Astrocyte of the spinal cord (primary cell): ENCODE data around the gene SPATA3.

Experiments
- DNase-seq: peaks from one replicate; pipeline ENCODE4 v3.0.0; 2011; ENCODE audit warnings: low read depth, low spot score
- H3K4me3 ChIP-seq: 2 replicates; pipeline ENCODE4 v1.5.1; 2011; ENCODE audit warnings: low read depth, mild to moderate bottlenecking, low read length, moderate library complexity
- in situ Hi-C: cut with HindIII; loops from 2 replicates; pipeline ENCODE4 v1.10.0; 2017; ENCODE audit warnings: low sequenced_read_pairs
- TF ChIP-seq, protein P1 (sequence below): IDR thresholded peaks from 2 replicates; pipeline ENCODE4 v1.5.1; 2012; ENCODE audit warnings: low read depth, mild to moderate bottlenecking, low read length, inconsistent platforms

The SPATA3 gene

DNA sequence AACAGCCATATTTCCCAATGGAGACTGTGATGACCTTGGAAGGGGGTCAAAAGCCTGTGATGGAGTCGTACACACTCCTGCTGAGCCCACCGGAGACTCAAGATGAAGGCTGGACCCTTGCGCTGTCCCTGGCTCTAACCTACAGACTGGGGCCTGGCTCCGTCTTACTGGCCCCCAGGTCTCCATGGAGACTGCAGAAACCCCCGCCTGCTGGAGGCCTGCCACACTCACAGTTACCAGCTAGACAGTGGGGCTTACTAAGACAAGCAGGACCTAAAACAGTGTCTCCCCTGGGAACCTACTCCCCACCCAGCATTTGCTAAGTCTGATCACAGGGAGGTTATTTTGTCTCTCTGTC lies 51.0 kb downstream of the SPATA3 start:
- in situ Hi-C loops, result no loop called here
- H3K4me3 ChIP-seq, result no peak overlapping the region
- DNase-seq, result no peak
- TF ChIP-seq, protein P1, sequence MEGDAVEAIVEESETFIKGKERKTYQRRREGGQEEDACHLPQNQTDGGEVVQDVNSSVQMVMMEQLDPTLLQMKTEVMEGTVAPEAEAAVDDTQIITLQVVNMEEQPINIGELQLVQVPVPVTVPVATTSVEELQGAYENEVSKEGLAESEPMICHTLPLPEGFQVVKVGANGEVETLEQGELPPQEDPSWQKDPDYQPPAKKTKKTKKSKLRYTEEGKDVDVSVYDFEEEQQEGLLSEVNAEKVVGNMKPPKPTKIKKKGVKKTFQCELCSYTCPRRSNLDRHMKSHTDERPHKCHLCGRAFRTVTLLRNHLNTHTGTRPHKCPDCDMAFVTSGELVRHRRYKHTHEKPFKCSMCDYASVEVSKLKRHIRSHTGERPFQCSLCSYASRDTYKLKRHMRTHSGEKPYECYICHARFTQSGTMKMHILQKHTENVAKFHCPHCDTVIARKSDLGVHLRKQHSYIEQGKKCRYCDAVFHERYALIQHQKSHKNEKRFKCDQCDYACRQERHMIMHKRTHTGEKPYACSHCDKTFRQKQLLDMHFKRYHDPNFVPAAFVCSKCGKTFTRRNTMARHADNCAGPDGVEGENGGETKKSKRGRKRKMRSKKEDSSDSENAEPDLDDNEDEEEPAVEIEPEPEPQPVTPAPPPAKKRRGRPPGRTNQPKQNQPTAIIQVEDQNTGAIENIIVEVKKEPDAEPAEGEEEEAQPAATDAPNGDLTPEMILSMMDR, result no peak

DNA sequence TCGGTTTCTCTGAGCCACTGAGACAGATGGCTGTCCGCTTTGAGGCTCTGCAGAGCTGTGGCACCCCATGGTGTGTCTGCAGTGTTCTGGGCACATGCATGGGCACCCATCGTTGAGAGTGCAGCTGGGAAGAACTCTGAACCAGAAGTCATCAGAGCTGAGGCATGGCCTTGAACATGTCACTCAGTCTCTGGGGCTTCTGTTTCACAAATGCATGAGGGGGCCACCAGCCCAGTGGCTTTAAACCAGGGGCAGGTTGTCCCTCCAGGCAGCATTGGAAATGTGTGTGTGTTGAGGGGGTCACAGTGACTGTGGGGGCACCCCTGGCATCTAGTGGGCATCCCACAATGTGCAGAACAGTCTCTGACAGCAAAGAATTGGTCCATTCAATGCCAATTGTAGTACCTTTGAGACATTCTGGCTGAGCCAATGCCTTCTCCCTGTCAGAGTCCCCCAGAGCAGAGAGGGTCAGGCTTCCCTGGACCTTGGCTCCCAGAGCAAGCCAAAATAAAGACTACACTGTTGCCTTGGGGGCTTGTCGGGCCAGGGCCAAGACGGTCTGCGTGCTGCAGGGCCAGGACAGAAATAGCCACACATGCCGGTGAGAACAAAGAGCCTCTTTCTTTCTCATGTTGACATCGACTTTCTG lies 51.5 kb downstream of the SPATA3 start:
- H3K4me3 ChIP-seq, result no peak overlapping the region
- DNase-seq, result no peak
- in situ Hi-C loops, result no loop called here
- TF ChIP-seq, protein P1, result no peak

DNA sequence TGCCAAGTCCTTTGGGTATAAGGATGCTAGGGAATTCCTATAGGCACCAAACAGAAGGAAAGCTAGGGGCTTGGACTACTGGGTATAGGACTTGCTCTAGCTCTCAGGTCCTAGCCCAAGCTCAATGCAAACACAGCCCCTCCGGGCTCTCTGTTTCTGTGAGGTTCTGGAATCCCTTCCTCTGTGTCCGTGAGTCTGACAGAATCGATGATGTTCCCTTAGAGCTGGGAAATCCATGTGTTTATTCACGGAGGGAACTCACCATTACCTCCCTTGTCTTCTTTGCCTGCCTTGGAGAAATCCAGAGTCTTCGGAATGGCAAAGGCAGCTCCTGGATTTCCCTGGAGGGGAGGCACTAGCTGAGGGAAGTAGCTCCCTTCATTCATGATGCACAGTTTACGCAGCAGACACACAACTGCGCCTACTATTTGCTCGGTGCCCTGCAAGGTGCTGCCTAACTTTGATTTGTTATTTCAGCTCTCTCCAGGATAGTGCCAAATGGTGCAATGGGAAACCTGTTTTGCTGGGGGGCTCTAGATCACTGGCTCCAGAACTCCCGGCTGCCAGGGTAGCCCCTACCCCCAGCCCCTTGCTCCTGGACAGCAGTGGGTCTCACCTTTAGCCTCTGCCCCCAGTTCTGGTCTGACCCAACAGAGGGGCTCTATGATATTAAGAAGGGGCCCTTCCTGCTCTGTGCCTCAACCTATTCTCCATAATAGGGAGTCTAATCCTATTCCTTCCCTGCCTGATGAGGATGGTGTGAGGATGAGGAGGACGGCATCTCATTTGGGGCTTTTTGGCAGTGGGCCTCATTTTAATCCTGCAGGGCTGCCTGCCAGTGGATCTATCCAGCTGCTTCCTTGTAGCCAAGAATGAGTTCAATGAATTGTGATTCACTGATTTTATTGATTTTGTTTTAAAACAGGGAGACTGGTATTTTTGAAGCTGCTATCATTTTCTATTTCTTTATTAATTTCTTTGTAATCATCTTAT lies 52.3 kb downstream of the SPATA3 start:
- H3K4me3 ChIP-seq, result no peak overlapping the region
- in situ Hi-C loops, result no loop called here
- TF ChIP-seq, protein P1, result no peak
- no peak for DNase-seq

DNA sequence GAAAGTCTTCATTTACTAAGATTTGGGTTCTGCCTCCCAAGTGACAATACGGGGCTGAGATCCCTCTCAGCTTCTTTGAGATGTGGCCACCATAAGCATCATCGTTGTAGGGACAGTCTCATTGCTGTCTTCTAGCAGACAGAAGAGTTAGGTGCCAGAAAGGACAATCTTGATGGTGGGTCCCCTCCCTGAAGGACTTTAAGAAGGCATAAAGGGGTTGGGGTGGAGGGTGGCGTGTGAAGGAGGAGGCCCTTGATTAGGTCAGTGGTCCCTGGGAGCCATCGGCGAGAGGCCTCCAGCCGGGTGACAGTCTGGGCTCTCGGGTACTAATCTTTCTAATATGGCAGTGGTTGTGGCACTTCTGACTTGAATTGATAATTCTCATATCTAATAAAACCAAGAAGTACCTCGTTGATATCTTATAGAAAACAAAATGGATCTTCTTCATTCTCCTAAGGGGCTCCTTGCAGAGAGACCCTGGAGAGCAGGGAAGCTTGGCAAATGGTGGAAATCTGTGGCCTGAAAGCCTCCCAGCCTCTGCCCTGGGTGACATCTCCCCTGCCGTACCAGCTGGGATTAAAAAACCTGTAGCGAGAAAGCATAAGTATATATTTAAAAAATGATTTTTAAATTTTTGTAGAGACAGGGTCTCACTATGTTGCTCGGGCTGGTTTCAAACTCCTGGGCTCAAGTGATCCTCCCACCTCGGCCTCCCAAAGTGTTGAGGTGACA lies 53.5 kb downstream of the SPATA3 start:
- TF ChIP-seq, protein P1, result no peak
- no peak overlapping the region for H3K4me3 ChIP-seq
- DNase-seq, result no peak
- in situ Hi-C loops, result no loop called here

DNA sequence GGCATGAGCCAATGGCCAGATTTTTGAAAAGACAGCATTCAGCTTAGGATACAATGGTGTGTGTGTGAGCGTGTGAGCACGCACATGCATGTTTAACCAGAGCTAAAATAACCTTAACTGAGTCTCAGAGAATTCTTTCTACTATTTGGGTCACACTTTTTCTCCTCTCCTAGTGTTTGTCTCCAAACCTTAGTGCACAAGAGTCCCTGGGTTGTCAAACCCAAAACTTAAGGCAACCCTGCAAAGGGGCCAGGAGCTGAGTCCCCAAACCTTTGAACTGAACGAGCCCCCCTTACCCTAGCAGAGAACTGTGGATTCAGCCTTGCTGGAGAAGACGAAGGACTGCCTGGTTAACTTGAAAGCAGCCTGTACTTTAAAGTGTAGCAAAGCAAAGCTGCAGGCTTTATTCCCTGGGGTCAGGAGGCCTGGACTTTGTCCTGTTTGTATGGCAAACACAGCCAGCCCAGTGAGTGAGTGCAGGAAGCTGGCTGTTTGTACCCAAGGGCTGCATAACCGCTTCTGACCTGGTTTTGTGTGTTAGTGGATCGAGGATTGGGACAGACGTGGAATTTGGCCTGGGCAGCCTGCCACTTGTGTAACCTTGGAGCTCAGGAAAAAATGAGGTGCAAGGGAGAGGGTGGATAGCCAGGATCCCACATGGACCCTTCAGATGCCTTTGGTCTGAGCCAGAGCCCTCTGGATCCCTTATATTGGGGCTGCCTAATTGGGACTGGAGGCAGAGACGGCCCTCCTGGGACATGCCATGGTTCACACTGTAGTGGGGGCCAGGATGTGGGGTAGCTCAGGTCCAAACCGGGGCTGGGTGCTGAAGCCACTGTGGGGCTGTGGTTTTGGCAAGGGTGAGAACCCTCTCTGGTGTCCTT lies 54.3 kb downstream of the SPATA3 start:
- H3K4me3 ChIP-seq, result no peak overlapping the region
- in situ Hi-C loops, result no loop called here
- no peak for DNase-seq
- TF ChIP-seq, protein P1, result no peak

DNA sequence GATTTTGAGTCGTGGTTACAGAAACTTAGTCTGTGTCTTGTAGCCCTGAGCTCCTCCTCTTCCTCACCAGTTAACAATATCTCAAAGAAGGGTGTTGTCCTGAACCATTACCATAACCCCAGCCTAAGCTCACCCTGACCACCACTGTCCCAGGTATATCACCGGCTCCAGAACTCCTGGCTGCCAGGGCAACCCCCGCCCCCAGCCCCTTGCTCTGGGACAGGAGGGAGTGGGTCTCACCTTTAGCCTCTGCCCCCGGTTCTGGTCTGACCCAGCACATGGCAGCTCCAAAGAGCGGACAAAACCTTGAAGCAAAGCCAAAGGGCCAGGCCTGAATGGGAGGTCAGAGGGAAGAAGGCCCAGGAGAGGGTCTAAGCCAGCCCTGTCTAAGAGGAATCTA lies 55.2 kb downstream of the SPATA3 start:
- in situ Hi-C loops, result no loop called here
- H3K4me3 ChIP-seq, result no peak overlapping the region
- no peak for DNase-seq
- TF ChIP-seq, protein P1, result no peak
